Stimulated activated naive CD4-positive, alpha-beta T cell treated with Interleukin-2 at 50 U/mL for 16 hours (primary cell): ENCODE results near the gene CETN1.

Source experiments
- DNase-seq: peaks from one replicate; lab custom pipeline; 2025; lab: John Stamatoyannopoulos, UW

The CETN1 gene

DNA sequence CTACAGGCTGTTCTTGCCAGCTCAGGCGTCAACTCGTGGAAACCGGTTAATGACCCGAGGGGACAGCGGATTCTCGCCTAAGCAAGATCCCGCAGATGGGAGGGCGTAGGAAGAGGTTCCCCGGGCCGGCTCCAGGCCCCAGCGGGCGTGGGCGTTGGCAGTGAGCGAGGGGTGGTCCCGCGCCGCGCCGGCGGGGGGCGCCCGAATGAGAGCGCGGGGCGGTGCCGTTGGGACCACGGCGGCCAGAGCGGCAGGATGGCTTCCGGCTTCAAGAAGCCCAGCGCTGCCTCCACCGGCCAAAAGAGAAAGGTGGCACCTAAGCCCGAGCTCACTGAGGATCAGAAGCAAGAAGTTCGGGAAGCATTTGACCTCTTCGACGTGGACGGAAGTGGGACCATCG lies at the start of gene CETN1:
Gene CETN1, plus strand, starts transcription at position 227 of the 400 bp plus-strand sequence. Its CDS starts 29 bp downstream, at position 256.
- no peak for DNase-seq

GRCh38 chr18:532018-532417 lies 48.2 kb upstream of the CETN1 start:
- no peak for DNase-seq

GRCh38 chr18:532632-533031 lies 47.5 kb upstream of the CETN1 start:
- no peak for DNase-seq

GRCh38 chr18:533995-534601 lies 46.1 kb upstream of the CETN1 start:
- no peak for DNase-seq

DNA sequence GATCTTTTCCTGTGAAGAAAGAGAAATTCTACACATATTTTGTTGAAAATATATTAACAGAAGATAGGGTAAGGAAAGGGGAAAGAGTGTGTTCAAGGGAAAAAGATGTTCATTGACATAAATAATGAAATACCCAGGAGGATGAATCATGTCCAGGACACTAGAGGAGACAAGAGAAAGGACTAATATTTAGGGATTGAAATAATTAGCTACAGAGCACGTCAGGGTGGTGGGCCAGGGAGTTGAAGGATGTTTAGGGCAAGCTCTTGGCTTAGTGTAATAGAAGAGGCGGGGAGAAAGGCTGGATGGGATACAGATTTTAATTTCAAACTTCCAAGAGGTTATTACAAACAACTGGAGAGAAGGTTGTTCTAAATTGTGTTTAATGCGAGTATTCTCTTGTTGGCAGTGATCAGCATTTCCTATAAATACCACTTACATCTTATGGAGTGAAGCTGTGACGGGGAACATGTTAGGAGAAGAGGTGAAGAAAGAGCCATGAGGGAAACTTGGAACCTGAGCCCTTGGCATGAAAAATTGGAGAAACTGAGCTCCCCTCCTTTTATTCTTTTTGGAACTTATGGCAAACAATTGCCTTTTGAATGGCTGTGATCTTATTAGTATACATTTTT lies 36.6 kb upstream of the CETN1 start:
- DNase-seq: no peak

GRCh38 chr18:549967-550366 lies 30.2 kb upstream of the CETN1 start:
- no peak for DNase-seq

GRCh38 chr18:551404-552061 lies 28.6 kb upstream of the CETN1 start:
- no peak for DNase-seq

DNA sequence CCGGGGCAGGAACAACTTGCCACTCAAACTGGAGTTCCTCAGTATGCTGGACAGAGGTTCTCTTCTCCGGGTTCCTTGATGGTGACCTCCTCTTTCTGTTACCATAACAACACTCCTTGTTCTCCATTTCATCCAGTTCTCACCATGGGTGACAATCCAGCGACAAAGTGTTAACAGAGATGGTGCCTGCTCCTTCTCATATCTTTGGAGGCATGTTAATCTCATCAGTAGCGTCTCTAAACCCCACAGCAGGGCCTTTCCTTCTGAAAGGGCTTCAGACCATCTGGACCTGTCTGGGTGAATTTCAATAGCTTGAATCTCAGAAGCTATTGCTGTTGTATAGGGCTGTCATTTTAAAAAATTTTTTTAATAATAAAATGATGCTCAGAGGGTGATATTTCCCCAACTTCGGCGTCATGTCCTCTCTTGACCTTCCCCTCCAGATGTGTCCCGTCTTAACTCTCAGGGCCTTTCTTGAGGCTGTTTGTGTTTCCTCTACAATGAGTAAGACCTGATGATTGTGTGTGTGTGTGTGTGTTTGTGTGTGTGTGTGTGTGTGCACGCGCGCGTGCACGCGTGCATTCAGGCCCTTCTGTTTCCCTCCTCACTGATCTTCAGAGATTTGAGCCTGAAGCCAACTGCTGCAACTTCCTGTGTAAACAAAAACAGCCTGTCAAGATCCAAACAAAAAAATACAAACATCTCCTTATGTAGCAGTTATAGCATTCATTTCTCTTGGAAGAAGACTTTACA lies 24.3 kb upstream of the CETN1 start:
- no peak for DNase-seq

- no peak for DNase-seq
Observed at GRCh38 chr18:564708-565561, 15.2 kb upstream of the CETN1 start.

- DNase-seq: no peak
Observed at GRCh38 chr18:565562-566061, 14.6 kb upstream of the CETN1 start.

GRCh38 chr18:567122-567521 lies 13.1 kb upstream of the CETN1 start:
- no peak for DNase-seq

DNA sequence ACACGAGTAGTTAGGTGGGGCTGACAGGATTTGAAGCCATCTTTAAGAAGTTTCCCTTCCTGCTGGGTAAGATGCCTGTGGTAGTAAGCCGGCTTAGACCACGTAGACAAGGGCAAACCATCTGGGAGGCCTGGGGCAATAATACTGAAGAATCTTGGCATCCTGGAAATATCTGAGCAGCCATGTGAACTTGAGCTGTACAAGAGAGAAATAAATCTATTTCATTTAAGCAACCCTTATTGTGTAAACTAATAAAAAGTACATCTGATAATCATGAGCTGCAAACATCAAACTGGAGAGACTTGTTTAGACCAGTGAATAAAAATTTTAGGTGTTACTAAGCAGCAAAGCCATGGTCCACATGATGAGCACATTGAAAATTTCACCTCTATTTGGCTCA lies 11.4 kb upstream of the CETN1 start:
- no peak for DNase-seq

- DNase-seq: no peak
Observed at GRCh38 chr18:570256-570655, 9.9 kb upstream of the CETN1 start.

DNA sequence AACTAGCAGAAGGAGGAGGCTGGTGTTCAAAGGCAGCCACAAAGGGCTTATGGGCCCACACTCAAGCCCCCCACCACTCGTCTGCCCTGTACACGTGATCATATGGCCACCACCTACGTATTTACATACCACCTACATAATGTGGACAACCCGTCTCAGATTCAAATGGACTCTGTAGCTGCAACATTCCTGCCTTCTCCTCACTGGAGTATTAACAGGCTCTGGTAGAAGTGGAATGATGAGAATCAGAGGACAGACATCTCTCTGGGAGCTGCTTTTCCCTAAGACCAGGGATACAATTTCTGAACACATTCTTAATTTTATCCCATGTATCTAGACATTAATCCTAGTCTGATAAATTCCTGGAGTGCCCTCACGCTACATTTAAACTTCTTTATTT lies 9.5 kb upstream of the CETN1 start:
- DNase-seq: no peak

GRCh38 chr18:572091-572830 lies 7.9 kb upstream of the CETN1 start:
- DNase-seq: no peak

DNA sequence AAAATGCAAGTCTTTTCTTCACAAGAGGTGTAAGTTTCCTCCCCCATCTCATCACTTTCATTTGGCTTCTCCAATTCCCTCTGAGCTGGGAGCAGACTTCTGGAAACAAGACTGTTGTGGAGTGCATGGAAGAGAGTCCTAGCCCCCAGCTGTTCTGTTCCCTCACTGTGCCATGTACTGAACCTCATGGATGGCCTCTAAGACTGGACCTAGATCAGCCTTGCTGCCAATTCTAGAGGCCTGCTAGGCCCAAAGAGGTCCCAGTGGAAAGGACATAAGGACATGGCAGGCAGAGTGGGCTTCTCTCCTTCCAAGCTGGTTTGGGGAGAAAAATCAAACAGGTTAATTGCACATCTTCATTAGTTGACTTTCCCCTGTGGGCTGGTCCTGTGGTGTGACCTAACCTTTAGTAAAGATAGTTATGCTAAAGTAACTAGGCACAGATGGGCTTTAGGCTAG lies 7.3 kb upstream of the CETN1 start:
- DNase-seq: no peak

DNA sequence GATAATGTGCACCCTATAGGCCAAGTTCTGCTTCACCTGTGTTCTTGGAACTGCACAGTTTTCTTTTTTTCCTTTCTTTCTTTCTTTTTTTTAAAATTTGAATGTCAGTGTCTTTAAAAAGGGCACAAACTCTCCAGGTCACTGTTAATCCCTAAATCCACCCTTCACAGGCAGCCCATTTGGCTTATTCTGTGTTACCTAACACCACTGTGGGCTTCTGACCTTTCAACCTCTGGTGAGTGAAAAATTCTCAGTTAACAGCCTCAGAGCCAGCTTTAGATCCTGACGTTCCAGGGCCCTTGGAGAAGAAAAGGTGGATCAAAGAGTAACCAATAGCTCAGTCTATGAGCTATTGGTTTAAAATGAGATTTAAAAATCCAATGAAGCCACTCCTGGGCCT lies 6.8 kb upstream of the CETN1 start:
- no peak for DNase-seq

DNA sequence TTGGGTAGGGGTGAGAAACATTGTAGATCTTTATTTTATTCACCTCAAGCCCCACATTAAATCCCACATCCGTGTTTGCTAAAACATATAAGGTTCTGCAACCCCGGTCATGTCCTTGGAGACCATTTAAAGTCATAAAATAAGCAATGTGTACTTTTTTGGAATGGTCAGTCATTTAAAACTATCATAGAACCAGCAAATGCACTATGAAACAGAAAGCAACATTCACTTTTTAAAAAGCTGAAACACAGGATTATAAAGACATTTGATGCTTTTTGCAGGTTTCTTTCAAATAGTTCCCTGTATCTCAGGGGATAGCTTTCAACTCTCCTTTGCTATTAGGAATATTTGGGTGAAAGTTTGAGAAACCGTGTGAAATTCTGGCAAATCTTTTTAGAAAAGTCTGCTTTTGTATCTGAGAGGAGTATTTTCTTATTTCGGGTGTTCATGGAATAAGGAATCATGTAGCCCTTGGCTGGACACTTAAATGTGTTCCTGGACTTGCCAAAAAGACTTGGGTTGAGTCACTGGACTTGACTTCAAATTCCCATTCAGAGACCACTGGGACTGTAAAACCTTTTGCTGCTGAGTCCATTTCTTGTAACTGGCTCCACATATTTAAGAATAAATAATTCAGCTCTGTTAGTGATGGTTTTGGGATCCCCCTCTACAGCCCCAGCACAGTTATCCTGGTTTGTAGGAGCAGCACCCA lies 5.9 kb upstream of the CETN1 start:
- no peak for DNase-seq

DNA sequence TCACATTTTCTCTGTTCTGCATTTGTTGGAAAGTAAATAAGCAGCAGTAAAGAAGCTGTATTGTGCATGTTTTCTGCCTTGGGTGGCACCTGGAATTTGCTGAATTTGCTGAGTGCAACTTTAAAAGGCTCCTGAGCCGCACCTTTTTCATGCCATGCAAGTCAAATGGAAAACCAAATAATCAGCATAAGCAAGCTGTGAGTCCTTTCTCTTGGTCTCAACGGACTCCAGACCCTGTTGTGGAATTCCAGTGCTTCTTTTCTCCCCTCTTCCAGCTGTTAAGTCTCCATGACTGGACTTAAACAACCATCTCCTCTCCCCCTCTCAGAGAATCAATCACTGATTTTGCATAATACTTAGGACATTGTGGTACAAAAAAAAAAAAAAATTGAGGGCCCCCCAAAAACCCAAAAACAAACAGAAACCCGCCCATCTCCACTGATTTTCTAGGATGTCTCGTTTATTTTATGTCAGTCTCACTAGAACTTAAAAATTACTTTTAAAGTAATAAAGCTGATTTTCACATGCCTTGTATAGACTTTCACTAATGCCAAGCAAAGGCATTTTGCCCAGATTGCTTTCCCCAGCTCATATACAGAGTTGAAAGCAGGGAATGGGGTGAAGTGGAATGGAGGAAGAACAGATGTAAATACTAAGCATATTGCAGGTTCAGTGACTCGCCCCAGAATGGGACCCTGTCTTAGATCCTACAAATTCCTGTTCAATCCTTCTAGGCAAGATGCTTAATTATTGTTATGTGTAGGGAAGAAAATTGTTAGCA lies 5.1 kb upstream of the CETN1 start:
- DNase-seq: no peak
